Cardiac muscle cell (in vitro differentiated cells and primary cell): ENCODE measurements around the gene GALNT2. TPM values are rescaled to one million over a fixed set of nuclear protein-coding genes. Genes with fewer than 3 reads are reported as not detected.

ENCODE experiments used
- DNase-seq, 2 donors: peaks; one replicate each; pipeline versions ENCODE4 v3.0.0 to v3.0.0-alpha.2; 2010 to 2017; ENCODE audit warnings: low read depth in 1 of 2, low spot score in 1 of 2
- H3K27ac ChIP-seq: fragments of 200-600 bp; sonication (generic); 2 replicates; pipeline ENCODE4 v1.5.1; 2016
- H3K27me3 ChIP-seq: fragments of 200-600 bp; sonication (generic); 2 replicates; pipeline ENCODE4 v1.6.0; 2016; ENCODE audit warnings: control low read depth
- H3K36me3 ChIP-seq: fragments of 200-600 bp; sonication (generic); 2 replicates; pipeline ENCODE4 v1.5.1; 2016; ENCODE audit warnings: control low read depth
- H3K4me1 ChIP-seq: fragments of 200-600 bp; sonication (generic); 2 replicates; pipeline ENCODE4 v1.8.1; 2017; ENCODE audit warnings: low read depth, mild to moderate bottlenecking, mixed run types
- H3K4me3 ChIP-seq: fragments of 200-600 bp; sonication (generic); 2 replicates; pipeline ENCODE4 v1.5.1; 2016; ENCODE audit warnings: mild to moderate bottlenecking
- H3K9me3 ChIP-seq: fragments of 200-600 bp; sonication (generic); 2 replicates; pipeline ENCODE4 v1.5.1; 2017; ENCODE audit warnings: low read depth, mild to moderate bottlenecking, control low read depth
- CTCF ChIP-seq: IDR thresholded peaks from 2 replicates; pipeline ENCODE4 v1.5.1; 2012; ENCODE audit warnings: low read depth, mild to moderate bottlenecking, low read length
- polyA plus RNA-seq: library from polyadenylated mRNA; unstranded; fragments of >200 nt; fragmentation: Nextera tagmentation; extraction: Ambion mirVana; gene quantifications from 2 replicates; pipeline ENCODE4 v1.2.1, GENCODE V29; 2016
- total RNA-seq: library from RNA; depleted of rRNA; stranded (reverse); fragments of >200 nt; gene quantifications from 2 replicates; pipeline ENCODE4 v1.2.3, GENCODE V29; 2016

GALNT2 gene
- total and polyA plus RNA-seq, 2 experiments from 2014 or later, result 71.4 to 92.1 TPM

DNA sequence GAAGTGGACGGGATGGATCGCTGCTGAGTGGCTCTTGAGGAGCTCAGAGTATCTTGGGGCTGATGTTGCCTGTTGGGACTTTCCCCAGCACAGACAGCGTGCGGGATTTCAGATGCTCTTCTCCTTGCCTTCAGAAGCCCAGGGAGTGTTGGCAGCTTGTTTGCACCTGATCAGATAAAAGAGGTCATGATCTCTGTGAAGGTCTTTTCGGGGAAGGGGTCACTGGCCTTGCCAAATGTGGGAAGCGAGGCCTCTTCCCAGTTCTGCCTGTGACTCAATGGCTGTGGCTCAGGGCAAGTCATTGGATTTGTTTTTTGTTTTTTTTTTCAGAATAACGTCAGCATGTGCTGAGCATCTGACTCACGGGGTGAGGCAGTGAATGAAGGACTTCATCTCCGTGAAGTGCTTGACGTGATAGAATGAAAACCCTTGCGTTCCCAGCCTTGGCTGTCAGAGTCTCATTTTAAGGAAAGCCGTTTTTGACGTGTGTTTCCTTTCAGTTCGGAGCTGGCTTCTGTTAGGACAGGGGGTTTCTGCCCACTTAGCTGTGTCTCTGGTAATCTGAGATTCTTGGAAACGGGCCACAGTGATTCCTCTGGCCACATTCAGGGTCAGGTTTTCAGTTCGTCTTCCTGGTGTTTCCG lies 46.7 kb downstream of the GALNT2 start:
- peak in 1 of 2 donors; percentile 87 for DNase-seq

GRCh38 chr1:230114237-230114651 lies 47.2 kb downstream of the GALNT2 start:
- no peak for TF ChIP-seq CTCF
- Histone ChIP-seq H3K4me1 (peaks cover 43% of the 10 kb centered on the region), H3K9me3 (no peaks in the 10 kb centered on the region), H3K27ac (peak overlapping the region; percentile 53), H3K4me3 (no peak overlapping the region), H3K27me3 (no peaks in the 10 kb centered on the region), H3K36me3 (no peaks in the 10 kb centered on the region)
- peak in 1 of 2 donors; percentile 77 for DNase-seq

More for the DNA sequence above, 46.7 kb downstream of the GALNT2 start:
- no peaks in the 10 kb centered on the region for H3K27me3 ChIP-seq
- H3K27ac ChIP-seq, result peak overlapping the region; percentile 53
- no peaks in the 10 kb centered on the region for H3K36me3 ChIP-seq
- TF ChIP-seq CTCF, result no peak
- H3K4me1 ChIP-seq, result peaks cover 43% of the 10 kb centered on the region
- no peak overlapping the region for H3K4me3 ChIP-seq
- no peaks in the 10 kb centered on the region for H3K9me3 ChIP-seq

DNA sequence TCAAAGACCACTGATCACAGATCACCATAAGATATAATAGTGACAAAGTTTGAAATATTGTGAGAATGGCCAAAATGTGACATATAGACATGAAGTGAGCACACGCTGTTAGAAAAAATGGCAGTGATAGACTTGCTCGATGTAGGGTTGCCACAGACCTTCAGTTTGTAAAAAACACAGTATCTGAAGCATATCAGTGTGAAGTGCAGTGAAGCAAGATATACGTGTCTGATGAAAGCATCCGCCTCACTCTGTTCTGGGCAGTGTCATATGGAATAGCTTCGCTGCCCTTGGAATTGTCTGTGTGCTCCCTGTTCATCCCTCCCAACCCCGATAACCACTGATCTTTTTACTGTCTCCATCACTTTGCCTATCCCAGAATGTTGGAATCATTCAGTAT lies 50.7 kb downstream of the GALNT2 start:
- no peak for DNase-seq
- H3K4me3 ChIP-seq, result no peak overlapping the region
- H3K36me3 ChIP-seq, result no peaks in the 10 kb centered on the region
- H3K27ac ChIP-seq, result no peak overlapping the region
- H3K9me3 ChIP-seq, result no peaks in the 10 kb centered on the region
- no peak for TF ChIP-seq CTCF
- no peaks in the 10 kb centered on the region for H3K27me3 ChIP-seq
- peaks cover 26% of the 10 kb centered on the region for H3K4me1 ChIP-seq

GRCh38 chr1:230119340-230119739 lies 52.3 kb downstream of the GALNT2 start:
- H3K36me3 ChIP-seq, result no peaks in the 10 kb centered on the region
- H3K9me3 ChIP-seq, result no peaks in the 10 kb centered on the region
- no peaks in the 10 kb centered on the region for H3K27me3 ChIP-seq
- H3K27ac ChIP-seq, result no peak overlapping the region
- no peak overlapping the region for H3K4me3 ChIP-seq
- no peak for DNase-seq
- peaks cover 26% of the 10 kb centered on the region for H3K4me1 ChIP-seq
- no peak for TF ChIP-seq CTCF

GRCh38 chr1:230120289-230120920 lies 53.4 kb downstream of the GALNT2 start:
- H3K27ac ChIP-seq, result no peak overlapping the region
- no peaks in the 10 kb centered on the region for H3K27me3 ChIP-seq
- H3K4me3 ChIP-seq, result no peak overlapping the region
- peaks cover 35% of the 10 kb centered on the region for H3K4me1 ChIP-seq
- H3K9me3 ChIP-seq, result no peaks in the 10 kb centered on the region
- no peak for DNase-seq
- no peaks in the 10 kb centered on the region for H3K36me3 ChIP-seq
- TF ChIP-seq CTCF, result no peak
